SU-DHL-6 (cell line): ENCODE data around the gene NAV3.

Experiments
- EZH2phosphoT487 ChIP-seq: fragments of 200-600 bp; sonication (generic), shearing (Covaris generic); conservative IDR thresholded peaks from 2 replicates; pipeline ENCODE4 v1.6.1; 2018; ENCODE audit warnings: mild to moderate bottlenecking, antibody characterized with exemption, low read length, moderate library complexity, mixed read lengths
- TF ChIP-seq, protein P1 (sequence below): fragments of 200-600 bp; sonication (generic); IDR thresholded peaks from one replicate; pipeline ENCODE4 v1.5.1; 2017; ENCODE audit warnings: antibody characterized with exemption, mild to moderate bottlenecking, low read length, moderate library complexity; ENCODE audit not compliant: insufficient read depth, poor library complexity, severe bottlenecking

DNA sequence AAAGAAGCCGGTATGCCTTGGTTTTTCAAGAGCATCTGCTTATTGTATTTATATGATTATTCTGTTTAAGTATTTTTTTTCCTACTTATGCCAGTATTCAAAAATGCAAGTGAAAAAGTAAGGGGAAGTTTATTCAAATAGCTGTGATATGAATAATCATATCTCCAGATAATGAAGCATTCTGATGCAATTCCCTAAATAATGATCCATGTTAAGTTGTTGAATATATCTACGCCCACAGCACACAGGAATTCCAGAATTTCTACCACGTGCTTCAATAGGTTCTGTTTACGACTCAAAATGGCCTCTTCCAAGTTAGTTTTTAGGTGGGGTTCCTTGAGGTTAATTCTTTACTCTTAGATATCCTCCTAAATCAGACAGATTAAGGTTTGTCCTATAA, 208.3 kb downstream of the NAV3 start:
- TF ChIP-seq, protein P1, sequence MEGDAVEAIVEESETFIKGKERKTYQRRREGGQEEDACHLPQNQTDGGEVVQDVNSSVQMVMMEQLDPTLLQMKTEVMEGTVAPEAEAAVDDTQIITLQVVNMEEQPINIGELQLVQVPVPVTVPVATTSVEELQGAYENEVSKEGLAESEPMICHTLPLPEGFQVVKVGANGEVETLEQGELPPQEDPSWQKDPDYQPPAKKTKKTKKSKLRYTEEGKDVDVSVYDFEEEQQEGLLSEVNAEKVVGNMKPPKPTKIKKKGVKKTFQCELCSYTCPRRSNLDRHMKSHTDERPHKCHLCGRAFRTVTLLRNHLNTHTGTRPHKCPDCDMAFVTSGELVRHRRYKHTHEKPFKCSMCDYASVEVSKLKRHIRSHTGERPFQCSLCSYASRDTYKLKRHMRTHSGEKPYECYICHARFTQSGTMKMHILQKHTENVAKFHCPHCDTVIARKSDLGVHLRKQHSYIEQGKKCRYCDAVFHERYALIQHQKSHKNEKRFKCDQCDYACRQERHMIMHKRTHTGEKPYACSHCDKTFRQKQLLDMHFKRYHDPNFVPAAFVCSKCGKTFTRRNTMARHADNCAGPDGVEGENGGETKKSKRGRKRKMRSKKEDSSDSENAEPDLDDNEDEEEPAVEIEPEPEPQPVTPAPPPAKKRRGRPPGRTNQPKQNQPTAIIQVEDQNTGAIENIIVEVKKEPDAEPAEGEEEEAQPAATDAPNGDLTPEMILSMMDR = no peak
- no peak for TF ChIP-seq EZH2phosphoT487
